Nephron (organoid): ENCODE measurements around the gene M1AP.
A peak's percentile ranks its signal among the peaks of the same experiment; 100 is the strongest.

Experiments
- H3K27ac Mint-ChIP-seq, 3 experiments: 2 replicates each; pipeline ENCODE4 v1.8.0; 2020; ENCODE audit warnings: mixed read lengths in 3 of 3, mild to moderate bottlenecking in 2 of 3, moderate library complexity in 1 of 3
- H3K27me3 Mint-ChIP-seq: 2 replicates; pipeline ENCODE4 v1.8.0; 2021; ENCODE audit warnings: low read depth, mild to moderate bottlenecking, moderate library complexity, mixed read lengths
- H3K36me3 Mint-ChIP-seq: 2 replicates; pipeline ENCODE4 v1.8.0; 2020; ENCODE audit warnings: low read depth, mixed read lengths
- H3K4me1 Mint-ChIP-seq: 2 replicates; pipeline ENCODE4 v1.8.0; 2020; ENCODE audit warnings: mixed read lengths
- H3K4me3 Mint-ChIP-seq, 3 experiments: 2 replicates each; pipeline ENCODE4 v1.8.0; 2020; ENCODE audit warnings: mild to moderate bottlenecking in 3 of 3, mixed read lengths in 3 of 3, moderate library complexity in 2 of 3
- H3K9me3 Mint-ChIP-seq: 2 replicates; pipeline ENCODE4 v1.8.0; 2020; ENCODE audit warnings: mixed read lengths
- CTCF ChIP-seq, 3 experiments: fragments of 200-600 bp; sonication (generic); IDR thresholded peaks; one replicate each; pipeline ENCODE4 v1.5.0; 2021; ENCODE audit warnings: antibody characterized with exemption in 3 of 3; ENCODE audit not compliant: unreplicated experiment in 3 of 3

Gene M1AP

GRCh38 chr2:74599676-74600075 lies 48.5 kb downstream of the M1AP start:
- Mint-ChIP-seq H3K27ac (no peak overlapping the region), H3K4me3 (no peak overlapping the region), H3K9me3 (no peaks in the 10 kb centered on the region), H3K4me1 (no peaks in the 10 kb centered on the region), H3K27me3 (peaks cover 49% of the 10 kb centered on the region), H3K36me3 (no peaks in the 10 kb centered on the region)
- no peak for TF ChIP-seq CTCF (IDR thresholded peaks at IDR 0.05; ENCODE audit: unreplicated experiment in 3 of 3)

GRCh38 chr2:74597410-74597809 lies 50.7 kb downstream of the M1AP start:
- Mint-ChIP-seq H3K36me3 (no peaks in the 10 kb centered on the region), H3K27me3 (peaks cover 47% of the 10 kb centered on the region), H3K4me1 (no peaks in the 10 kb centered on the region), H3K9me3 (no peaks in the 10 kb centered on the region), H3K27ac (peak overlapping the region in 2 of 3 experiments; percentile 4 to 46), H3K4me3 (no peak overlapping the region)
- no peak for TF ChIP-seq CTCF (IDR thresholded peaks at IDR 0.05; ENCODE audit: unreplicated experiment in 3 of 3)

GRCh38 chr2:74596584-74596983 lies 51.5 kb downstream of the M1AP start:
- H3K9me3 Mint-ChIP-seq, result no peaks in the 10 kb centered on the region
- H3K27ac Mint-ChIP-seq, result peak overlapping the region in 1 of 3 experiments; percentile 46
- H3K4me1 Mint-ChIP-seq, result no peaks in the 10 kb centered on the region
- no peaks in the 10 kb centered on the region for H3K36me3 Mint-ChIP-seq
- H3K27me3 Mint-ChIP-seq, result peaks cover 45% of the 10 kb centered on the region
- no peak for TF ChIP-seq CTCF (IDR thresholded peaks at IDR 0.05; ENCODE audit: unreplicated experiment in 3 of 3)
- H3K4me3 Mint-ChIP-seq, result no peak overlapping the region

GRCh38 chr2:74593826-74594772 lies 54.0 kb downstream of the M1AP start:
- no peaks in the 10 kb centered on the region for H3K4me1 Mint-ChIP-seq
- no peaks in the 10 kb centered on the region for H3K36me3 Mint-ChIP-seq
- no peak overlapping the region for H3K4me3 Mint-ChIP-seq
- no peaks in the 10 kb centered on the region for H3K9me3 Mint-ChIP-seq
- H3K27me3 Mint-ChIP-seq, result peaks cover 54% of the 10 kb centered on the region
- H3K27ac Mint-ChIP-seq, result no peak overlapping the region
- TF ChIP-seq CTCF (IDR thresholded peaks at IDR 0.05; ENCODE audit: unreplicated experiment in 3 of 3), result no peak

GRCh38 chr2:74588664-74589063 lies 59.5 kb downstream of the M1AP start:
- no peaks in the 10 kb centered on the region for H3K36me3 Mint-ChIP-seq
- H3K4me3 Mint-ChIP-seq, result no peak overlapping the region
- H3K27ac Mint-ChIP-seq, result no peak overlapping the region
- peaks cover 2% of the 10 kb centered on the region for H3K4me1 Mint-ChIP-seq
- TF ChIP-seq CTCF (IDR thresholded peaks at IDR 0.05; ENCODE audit: unreplicated experiment in 3 of 3), result no peak
- no peaks in the 10 kb centered on the region for H3K9me3 Mint-ChIP-seq
- peaks cover 45% of the 10 kb centered on the region for H3K27me3 Mint-ChIP-seq
